Peyer's patch (tissue), 4 donors: ENCODE measurements around the gene AP2B1. TPM values are rescaled to one million over a fixed set of nuclear protein-coding genes. Genes with fewer than 3 reads are reported as not detected.

Experiments used
- DNase-seq, 3 donors: peaks; one replicate each; pipeline ENCODE4 v3.0.0-alpha.2; 2017 to 2019
- H3K27ac ChIP-seq, 4 donors: fragments of 200-600 bp; sonication (generic); one replicate each; pipeline ENCODE4 v1.5.1; 2016 to 2019
- H3K27me3 ChIP-seq, 2 donors: fragments of 200-600 bp; sonication (generic); one replicate each; pipeline ENCODE4 v1.5.1; 2019
- H3K36me3 ChIP-seq, 3 donors: fragments of 200-600 bp; sonication (generic); one replicate each; pipeline ENCODE4 v1.5.1; 2016 to 2019
- H3K4me1 ChIP-seq, 4 donors: fragments of 200-600 bp; sonication (generic); one replicate each; pipeline ENCODE4 v1.5.1; 2016 to 2019
- H3K4me3 ChIP-seq, 4 donors: fragments of 200-600 bp; sonication (generic); 1 replicate in 3 of 4; 2 replicates in 1 of 4; pipeline ENCODE4 v1.5.1; 2016 to 2019; ENCODE audit warnings: mild to moderate bottlenecking in 1 of 4
- H3K9me3 ChIP-seq, 4 donors: fragments of 200-600 bp; sonication (generic); one replicate each; pipeline ENCODE4 v1.5.1; 2016 to 2019; ENCODE audit warnings: mild to moderate bottlenecking in 1 of 4
- CTCF ChIP-seq, 6 experiments: fragments of 450-650 bp in 4 of 6; fragments of 200-600 bp in 2 of 6; sonication (generic) in 1 of 6; IDR thresholded peaks; one replicate each; pipeline ENCODE4 v1.5.1; 2017 to 2019; ENCODE audit warnings: antibody characterized with exemption in 6 of 6, mild to moderate bottlenecking in 3 of 6, moderate library complexity in 1 of 6
- POLR2A ChIP-seq, 2 donors: fragments of 450-650 bp; IDR thresholded peaks; one replicate each; pipeline ENCODE4 v1.5.1; 2017; ENCODE audit warnings: antibody characterized with exemption in 2 of 2, mild to moderate bottlenecking in 2 of 2, moderate library complexity in 2 of 2
- total RNA-seq, 4 donors: library from RNA; depleted of rRNA; stranded (reverse); fragments of >200 nt; gene quantifications; one replicate each; pipeline ENCODE4 v1.1.0, GENCODE V29; 2016

AP2B1 gene
- total RNA-seq, 4 donors from 2014 or later, result 46.2 to 75.3 (median 66.6) TPM

GRCh38 chr17:35630530-35631148, 43.5 kb downstream of the AP2B1 start:
- Histone ChIP-seq H3K36me3 (peaks cover 0 to 79% (median 2%) of the 10 kb centered on the region in 3 donors), H3K27me3 (no peaks in the 10 kb centered on the region), H3K4me1 (no peaks in the 10 kb centered on the region), H3K27ac (no peak overlapping the region), H3K4me3 (no peak overlapping the region), H3K9me3 (no peaks in the 10 kb centered on the region)
- no peak for TF ChIP-seq POLR2A (IDR thresholded peaks at IDR 0.05)
- no peak for TF ChIP-seq CTCF (IDR thresholded peaks at IDR 0.05)
- DNase-seq, result no peak

GRCh38 chr17:35641032-35641431, 53.9 kb downstream of the AP2B1 start:
- TF ChIP-seq POLR2A (IDR thresholded peaks at IDR 0.05), result no peak
- DNase-seq, result no peak
- H3K9me3 ChIP-seq, result no peaks in the 10 kb centered on the region
- H3K4me3 ChIP-seq, result no peak overlapping the region
- no peak overlapping the region for H3K27ac ChIP-seq
- H3K27me3 ChIP-seq, result no peaks in the 10 kb centered on the region
- no peaks in the 10 kb centered on the region for H3K4me1 ChIP-seq
- H3K36me3 ChIP-seq, result peaks cover 0 to 99% (median 0%) of the 10 kb centered on the region in 3 donors

- Histone ChIP-seq H3K4me1 (no peaks in the 10 kb centered on the region), H3K9me3 (no peaks in the 10 kb centered on the region), H3K27ac (no peak overlapping the region), H3K27me3 (no peaks in the 10 kb centered on the region), H3K36me3 (peaks cover 0 to 80% (median 0%) of the 10 kb centered on the region in 3 donors), H3K4me3 (no peak overlapping the region)
- TF ChIP-seq POLR2A (IDR thresholded peaks at IDR 0.05), result no peak
- TF ChIP-seq CTCF (IDR thresholded peaks at IDR 0.05), result no peak
- DNase-seq, result no peak
Observed at GRCh38 chr17:35645923-35646322, 58.8 kb downstream of the AP2B1 start.

- H3K27me3 ChIP-seq, result no peaks in the 10 kb centered on the region
- no peak for DNase-seq
- no peaks in the 10 kb centered on the region for H3K4me1 ChIP-seq
- H3K27ac ChIP-seq, result no peak overlapping the region
- no peaks in the 10 kb centered on the region for H3K9me3 ChIP-seq
- peaks cover 0 to 45% (median 0%) of the 10 kb centered on the region in 3 donors for H3K36me3 ChIP-seq
- no peak for TF ChIP-seq CTCF (IDR thresholded peaks at IDR 0.05)
- no peak for TF ChIP-seq POLR2A (IDR thresholded peaks at IDR 0.05)
- no peak overlapping the region for H3K4me3 ChIP-seq
Observed at GRCh38 chr17:35651467-35651866, 64.3 kb downstream of the AP2B1 start.

GRCh38 chr17:35653619-35654361, 66.7 kb downstream of the AP2B1 start:
- Histone ChIP-seq H3K9me3 (no peaks in the 10 kb centered on the region), H3K27me3 (no peaks in the 10 kb centered on the region), H3K4me1 (no peaks in the 10 kb centered on the region), H3K27ac (no peak overlapping the region), H3K4me3 (no peak overlapping the region), H3K36me3 (peaks cover 0 to 47% (median 0%) of the 10 kb centered on the region in 3 donors)
- TF ChIP-seq POLR2A (IDR thresholded peaks at IDR 0.05), result no peak
- TF ChIP-seq CTCF (IDR thresholded peaks at IDR 0.05), result no peak
- no peak for DNase-seq

- Histone ChIP-seq H3K4me3 (no peak overlapping the region), H3K36me3 (peaks cover 0 to 51% (median 0%) of the 10 kb centered on the region in 3 donors), H3K4me1 (no peaks in the 10 kb centered on the region), H3K27ac (no peak overlapping the region), H3K27me3 (no peaks in the 10 kb centered on the region), H3K9me3 (no peaks in the 10 kb centered on the region)
- no peak for DNase-seq
- no peak for TF ChIP-seq POLR2A (IDR thresholded peaks at IDR 0.05)
- TF ChIP-seq CTCF (IDR thresholded peaks at IDR 0.05), result no peak
Observed at GRCh38 chr17:35655303-35655702, 68.2 kb downstream of the AP2B1 start.
